NCI-H1436 (cell line): ENCODE results near the gene RRAS.

Experiments
- DNase-seq: peaks from one replicate; lab custom pipeline; 2025; lab: John Stamatoyannopoulos, UW

Gene RRAS

GRCh38 chr19:49594993-49595818, 44.7 kb downstream of the RRAS start:
- DNase-seq: no peak

- DNase-seq: no peak
These were observed 45.6 kb downstream of the RRAS start for GRCh38 chr19:49594157-49594992.

- DNase-seq: peak; percentile 96
These were observed 46.5 kb downstream of the RRAS start for GRCh38 chr19:49593233-49594113.

- peak; percentile 25 for DNase-seq
These were observed 47.3 kb downstream of the RRAS start for GRCh38 chr19:49592486-49593232.

- DNase-seq: peak; percentile 61
These were observed 48.0 kb downstream of the RRAS start for GRCh38 chr19:49591731-49592485.

GRCh38 chr19:49590971-49591730, 48.8 kb downstream of the RRAS start, which contains the start of gene PRR12:
PRR12 (plus strand) TSS chr19:49591182; CDS start chr19:49591655, 473 bp downstream.
- peak; percentile 82 for DNase-seq

GRCh38 chr19:49590071-49590970, 49.6 kb downstream of the RRAS start:
- DNase-seq: peak; percentile 100

- DNase-seq: no peak
These were observed 50.4 kb downstream of the RRAS start for GRCh38 chr19:49589502-49589905.

GRCh38 chr19:49588365-49589122, 51.4 kb downstream of the RRAS start:
- DNase-seq: no peak

- no peak for DNase-seq
These were observed 52.7 kb downstream of the RRAS start for GRCh38 chr19:49587227-49587626.
